Spleen (tissue), 11 donors: ENCODE data around the gene POLR1H. TPM values are rescaled to one million over a fixed set of nuclear protein-coding genes. Genes with fewer than 3 reads are reported as not detected.
A peak's percentile ranks its signal among the peaks of the same experiment; 100 is the strongest.

Experiments
- DNase-seq: peaks from one replicate; pipeline ENCODE4 v3.0.0-alpha.2; 2020
- H3K27ac ChIP-seq, 8 donors: fragments of 200-600 bp; sonication (generic) in 7 of 8; 1 replicate in 4 of 8; 2 replicates in 4 of 8; pipeline versions ENCODE4 v1.5.0 to v1.8.0; 2016 to 2021; ENCODE audit warnings: inconsistent platforms in 4 of 8, mild to moderate bottlenecking in 4 of 8, moderate library complexity in 1 of 8
- H3K27me3 ChIP-seq, 7 donors: fragments of 200-600 bp; sonication (generic) in 6 of 7; replicated peaks in 1 of 7; 1 replicate in 4 of 7; 2 replicates in 3 of 7; pipeline versions ENCODE4 v1.5.0 to v1.8.0; 2016 to 2021; ENCODE audit warnings: inconsistent platforms in 3 of 7, mild to moderate bottlenecking in 1 of 7
- H3K36me3 ChIP-seq, 6 donors: fragments of 200-600 bp; sonication (generic) in 5 of 6; 1 replicate in 4 of 6; 2 replicates in 2 of 6; pipeline versions ENCODE4 v1.5.0 to v1.8.0; 2016 to 2021; ENCODE audit warnings: inconsistent platforms in 2 of 6
- H3K4me1 ChIP-seq, 6 donors: fragments of 200-600 bp; sonication (generic) in 5 of 6; 1 replicate in 3 of 6; 2 replicates in 3 of 6; pipeline versions ENCODE4 v1.5.0 to v1.8.0; 2016 to 2021; ENCODE audit warnings: inconsistent platforms in 3 of 6
- H3K4me3 ChIP-seq, 8 donors: fragments of 200-600 bp; sonication (generic) in 7 of 8; 1 replicate in 4 of 8; 2 replicates in 4 of 8; pipeline versions ENCODE4 v1.5.0 to v1.8.0; 2016 to 2021; ENCODE audit warnings: inconsistent platforms in 4 of 8, mild to moderate bottlenecking in 4 of 8, moderate library complexity in 2 of 8
- H3K9me3 ChIP-seq, 8 donors: fragments of 200-600 bp; sonication (generic) in 7 of 8; 1 replicate in 4 of 8; 2 replicates in 4 of 8; pipeline versions ENCODE4 v1.5.0 to v1.8.0; 2016 to 2021; ENCODE audit warnings: inconsistent platforms in 4 of 8
- CTCF ChIP-seq, 11 experiments: fragments of 200-600 bp in 7 of 11; fragments of 450-650 bp in 4 of 11; sonication (generic) in 4 of 11; IDR thresholded peaks in 8 of 11; conservative IDR thresholded peaks in 3 of 11; 1 replicate in 7 of 11; 2 replicates in 4 of 11; pipeline versions ENCODE4 v1.4.0 to v1.8.0; 2016 to 2021; ENCODE audit warnings: antibody characterized with exemption in 11 of 11, inconsistent platforms in 4 of 11, mild to moderate bottlenecking in 1 of 11
- POLR2A ChIP-seq, 3 donors: fragments of 450-650 bp; IDR thresholded peaks; one replicate each; pipeline ENCODE4 v1.5.1; 2017; ENCODE audit warnings: antibody characterized with exemption in 3 of 3, mild to moderate bottlenecking in 1 of 3
- POLR2AphosphoS5 ChIP-seq, 3 donors: sonication (generic); formaldehyde crosslinking; IDR thresholded peaks; one replicate each; pipeline ENCODE4 v1.5.1; 2017; ENCODE audit warnings: antibody characterized with exemption in 3 of 3
- WGBS, 5 donors: extraction: QIAGEN DNeasy Blood & Tissue Kit in 3 of 5; methylation state at CpG; one replicate each; pipeline versions ENCODE4 v1.1.5 to v1.1.7; 2013 to 2018; 5-methylcytosine and 5-hydroxymethylcytosine counted together
- intact Hi-C: fragments of 100-400 bp; cut with DNase I; formaldehyde crosslinking; loops from one replicate; pipeline ENCODE4 v1.15.0; 2023; ENCODE audit warnings: low total_unique reads
- polyA plus RNA-seq, 3 donors: library from polyadenylated mRNA; stranded (reverse); fragments of 200-250 nt; gene quantifications; one replicate each; pipeline ENCODE4 v1.2.1, GENCODE V29; 2013
- total RNA-seq, 7 donors: library from RNA; depleted of rRNA in 3 of 7; stranded (reverse); fragments of >200 nt in 3 of 7; fragmentation: NEBNext Ultra II Directional in 4 of 7; extraction: Animal tissue kit (Norgen Biotek cat#: 25700) in 4 of 7; gene quantifications; one replicate each; pipeline versions ENCODE4 v1.1.0 to v1.2.1, GENCODE V29; 2016 to 2021
- donor health status: healthy with polysubstance abuse.
- donor health status: DM: no; HTN: no; CAD: no; lungs with moderate emphysema.
- donor health status: DM: no; HTN: no; CAD: no.
- donor health status: Bipolar disorder and iron deficiency.
- donor health status: healthy.
- donor health status: DM: no; HTN: no; CAD: no.
- donor health status: DM: yes; HTN: yes; CAD: no.

Gene POLR1H
- total and polyA plus RNA-seq, 10 donors, result 21.0 to 78.6 (median 27.2) TPM

DNA sequence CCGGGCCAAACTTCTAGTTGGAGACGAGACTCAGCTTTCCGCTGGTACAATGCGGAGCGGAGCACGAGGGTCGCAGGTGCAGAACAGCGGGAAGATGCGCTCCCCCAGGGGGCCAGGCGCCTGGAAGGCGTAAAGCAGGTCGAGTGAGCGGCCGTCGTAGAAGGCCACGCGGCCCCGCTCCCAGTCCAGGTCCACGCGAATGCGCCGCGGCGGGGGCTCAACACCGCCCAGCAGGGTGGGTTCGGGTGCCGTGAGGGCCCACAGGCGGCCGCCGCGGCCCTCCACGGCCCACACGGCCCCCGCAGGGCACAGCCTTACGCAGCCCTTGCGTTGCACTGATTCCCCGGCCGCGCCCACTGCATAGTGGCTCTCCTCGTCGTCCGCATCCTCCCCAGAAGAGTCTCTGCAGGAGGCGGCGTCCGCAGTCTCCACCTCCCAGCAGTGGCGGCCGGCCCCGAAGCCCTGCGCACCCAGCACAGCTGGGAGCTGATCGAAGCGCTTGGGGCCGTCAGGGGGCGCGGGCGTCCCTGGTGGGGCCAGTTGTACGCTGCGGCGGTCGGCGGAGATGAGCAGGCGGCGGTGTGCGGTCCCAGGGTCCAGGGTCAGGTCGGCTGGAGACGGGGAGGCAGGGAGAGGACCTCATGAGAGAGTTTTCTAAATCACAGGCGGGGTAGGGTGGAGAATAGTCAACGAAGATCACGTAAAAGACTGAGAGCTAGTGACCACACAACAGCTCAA is 10.2 kb downstream of the POLR1H start:
- intact Hi-C loops, result no loop called here
- H3K27me3 ChIP-seq, result peaks cover 7 to 60% (median 48%) of the 10 kb centered on the region in 7 donors
- H3K27ac ChIP-seq, result no peak overlapping the region
- WGBS, 5 donors, result 29 to 42% (median 37%) methylated on average over 42 to 68 of the region's 68 CpGs
- H3K4me3 ChIP-seq, result peak overlapping the region in 6 of 8 donors; percentile 4 to 27 (median 16)
- peaks cover 8 to 32% (median 21%) of the 10 kb centered on the region in 6 donors for H3K36me3 ChIP-seq
- no peaks in the 10 kb centered on the region for H3K9me3 ChIP-seq
- DNase-seq, result peak; percentile 79
- peaks cover 25 to 62% (median 41%) of the 10 kb centered on the region in 6 donors for H3K4me1 ChIP-seq
- TF ChIP-seq POLR2AphosphoS5 (IDR thresholded peaks at IDR 0.05), result peak; percentile 38 to 82 (median 79)
- TF ChIP-seq POLR2A (IDR thresholded peaks at IDR 0.05), result no peak
- peak in 1 of 11 experiments; percentile 27 for TF ChIP-seq CTCF (IDR thresholded peaks at IDR 0.05 in 8 of 11, conservative IDR thresholded peaks at IDR 0.05 in 3 of 11)

GRCh38 chr6:30071858-30072257 is 10.8 kb downstream of the POLR1H start:
- no peak overlapping the region for H3K27ac ChIP-seq
- peaks cover 25 to 59% (median 39%) of the 10 kb centered on the region in 6 donors for H3K4me1 ChIP-seq
- peak overlapping the region in 1 of 8 donors; percentile 26 for H3K4me3 ChIP-seq
- DNase-seq, result no peak
- no peaks in the 10 kb centered on the region for H3K9me3 ChIP-seq
- peaks cover 8 to 32% (median 21%) of the 10 kb centered on the region in 6 donors for H3K36me3 ChIP-seq
- TF ChIP-seq POLR2A (IDR thresholded peaks at IDR 0.05) (no peak), POLR2AphosphoS5 (IDR thresholded peaks at IDR 0.05) (no peak), CTCF (IDR thresholded peaks at IDR 0.05 in 8 of 11, conservative IDR thresholded peaks at IDR 0.05 in 3 of 11) (no peak)
- intact Hi-C loops, result no loop called here
- WGBS, 5 donors, result 38 to 60% (median 46%) methylated on average over 3 of the region's 3 CpGs
- H3K27me3 ChIP-seq, result peaks cover 7 to 67% (median 49%) of the 10 kb centered on the region in 7 donors

DNA sequence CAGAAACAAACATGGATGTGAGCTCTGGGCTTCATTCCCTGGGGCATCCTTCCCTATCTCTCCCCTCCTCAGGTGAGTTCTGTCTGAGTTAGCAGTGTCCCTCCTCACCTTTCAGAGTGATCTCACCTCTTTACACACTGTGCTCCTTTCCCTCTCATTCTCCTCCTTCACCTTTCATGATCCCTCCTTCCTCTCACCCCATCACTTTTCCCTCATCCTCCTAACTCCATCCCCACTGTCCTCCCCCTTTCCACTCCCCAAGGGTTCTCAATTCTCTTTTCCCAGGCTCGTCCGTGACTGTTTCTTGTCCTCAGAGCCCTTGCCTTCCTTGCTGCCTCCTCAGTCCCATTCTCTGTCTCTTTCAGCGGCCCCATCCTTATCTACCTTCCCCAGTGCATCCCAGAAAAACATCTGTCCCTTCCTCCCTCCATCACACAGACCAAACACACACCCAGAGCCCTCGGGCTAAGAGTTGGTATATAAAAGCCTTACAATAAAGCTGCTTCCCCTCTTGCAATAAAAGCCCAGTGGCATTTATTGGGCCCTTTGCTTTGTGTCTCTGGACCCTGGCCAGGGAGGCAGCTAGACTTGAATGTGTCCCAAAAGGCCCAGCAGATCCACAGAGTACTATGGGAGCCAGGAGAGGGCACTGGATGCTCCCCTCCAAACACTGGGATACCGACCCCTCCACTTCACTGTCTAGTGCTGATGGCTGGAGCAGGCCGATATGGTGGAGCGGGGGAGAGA is 12.6 kb downstream of the POLR1H start:
- Histone ChIP-seq H3K4me3 (no peak overlapping the region), H3K27me3 (peaks cover 7 to 85% (median 49%) of the 10 kb centered on the region in 7 donors)
- DNase-seq, result no peak

GRCh38 chr6:30074331-30075093 is 13.4 kb downstream of the POLR1H start:
- Histone ChIP-seq H3K4me1 (peaks cover 15 to 38% (median 24%) of the 10 kb centered on the region in 6 donors), H3K36me3 (peaks cover 4 to 19% (median 9%) of the 10 kb centered on the region in 6 donors), H3K9me3 (no peaks in the 10 kb centered on the region), H3K4me3 (peak overlapping the region in 1 of 8 donors; percentile 57), H3K27me3 (peaks cover 7 to 85% (median 49%) of the 10 kb centered on the region in 7 donors), H3K27ac (no peak overlapping the region)
- DNase-seq, result no peak
- intact Hi-C loops, result no loop called here
- TF ChIP-seq POLR2A (IDR thresholded peaks at IDR 0.05), result no peak
- no peak for TF ChIP-seq POLR2AphosphoS5 (IDR thresholded peaks at IDR 0.05)
- no peak for TF ChIP-seq CTCF (IDR thresholded peaks at IDR 0.05 in 8 of 11, conservative IDR thresholded peaks at IDR 0.05 in 3 of 11)
- 12 to 15% (median 14%) methylated on average over 36 to 37 of the region's 37 CpGs for WGBS, 5 donors

More for the DNA sequence above, 12.6 kb downstream of the POLR1H start:
- Histone ChIP-seq H3K4me1 (peaks cover 15 to 45% (median 26%) of the 10 kb centered on the region in 6 donors), H3K9me3 (no peaks in the 10 kb centered on the region), H3K27ac (no peak overlapping the region), H3K36me3 (peaks cover 8 to 28% (median 18%) of the 10 kb centered on the region in 6 donors)
- WGBS, 5 donors, result 52 to 67% (median 63%) methylated on average over 7 of the region's 7 CpGs
- intact Hi-C loops, result no loop called here
- TF ChIP-seq POLR2A (IDR thresholded peaks at IDR 0.05), result no peak
- TF ChIP-seq POLR2AphosphoS5 (IDR thresholded peaks at IDR 0.05), result no peak
